CD4-positive, alpha-beta T cell treated with Interleukin-17A for 1 hour (primary cell): ENCODE measurements around the gene USP25.

Experiments
- DNase-seq: peaks from one replicate; pipeline ENCODE4 v3.0.0-alpha.2; 2020

Gene USP25

DNA sequence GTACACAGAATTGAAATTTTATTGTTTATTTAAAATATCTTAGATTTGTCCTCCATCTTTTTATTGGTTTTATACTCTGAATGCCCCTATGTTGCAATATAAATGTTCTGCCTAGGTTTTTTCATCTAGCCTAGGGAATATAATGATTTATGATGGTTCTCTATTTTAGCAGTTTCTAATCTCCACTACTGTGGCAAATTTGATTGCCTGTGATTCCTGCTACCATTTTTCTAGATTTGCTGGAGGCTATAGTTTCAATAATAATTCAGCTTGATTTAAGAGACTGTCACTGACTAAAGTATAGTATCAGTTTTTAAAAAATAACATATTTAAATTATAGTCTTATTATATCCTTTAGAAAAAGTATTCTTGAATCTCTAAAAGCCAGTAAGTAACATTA lies 90.5 kb downstream of the USP25 start:
- no peak for DNase-seq

DNA sequence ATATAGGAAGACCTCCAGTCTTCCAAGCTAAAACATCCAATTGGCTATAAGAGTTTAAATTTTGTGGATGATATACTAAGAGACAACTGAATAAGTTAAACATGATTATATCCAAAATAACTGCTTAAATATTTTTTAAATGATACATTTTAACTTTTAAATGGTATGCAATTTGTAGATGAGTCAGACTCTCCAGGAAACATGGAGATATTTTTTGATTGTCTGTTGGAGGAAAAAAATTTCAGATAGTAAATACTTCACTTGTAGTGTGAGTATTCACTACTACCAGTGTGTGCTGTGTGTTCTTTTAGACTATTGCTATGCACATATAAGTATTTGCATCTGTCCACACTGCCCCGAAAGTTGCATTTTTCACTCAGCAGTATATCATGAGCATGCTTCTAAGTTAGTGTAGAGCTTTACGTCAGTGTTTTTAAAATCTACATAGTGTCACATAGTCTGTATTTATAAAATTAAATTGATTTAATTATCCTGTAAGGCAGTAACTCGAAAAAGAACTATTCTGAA lies 91.1 kb downstream of the USP25 start:
- DNase-seq, result no peak

- peak; percentile 47 for DNase-seq
Observed at GRCh38 chr21:15823486-15824150, 93.8 kb downstream of the USP25 start.

DNA sequence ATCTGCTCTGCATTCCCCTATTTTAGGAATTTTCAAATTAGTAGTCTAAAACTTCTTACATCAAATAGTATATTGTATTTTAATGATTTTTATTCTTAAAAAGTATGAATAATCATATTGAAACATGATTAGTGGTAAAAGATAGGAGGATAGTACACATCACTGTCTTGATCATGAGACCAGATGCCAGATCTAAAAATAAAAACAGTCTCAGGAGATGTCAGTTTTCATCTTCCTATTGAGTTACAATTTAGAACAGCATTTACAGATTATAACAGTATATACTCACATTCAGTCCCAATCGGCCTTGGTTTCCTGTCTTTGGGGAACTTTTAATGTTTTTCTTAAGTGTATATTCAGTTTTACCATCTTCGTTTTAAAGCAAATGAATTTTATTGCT lies 95.9 kb downstream of the USP25 start:
- no peak for DNase-seq

DNA sequence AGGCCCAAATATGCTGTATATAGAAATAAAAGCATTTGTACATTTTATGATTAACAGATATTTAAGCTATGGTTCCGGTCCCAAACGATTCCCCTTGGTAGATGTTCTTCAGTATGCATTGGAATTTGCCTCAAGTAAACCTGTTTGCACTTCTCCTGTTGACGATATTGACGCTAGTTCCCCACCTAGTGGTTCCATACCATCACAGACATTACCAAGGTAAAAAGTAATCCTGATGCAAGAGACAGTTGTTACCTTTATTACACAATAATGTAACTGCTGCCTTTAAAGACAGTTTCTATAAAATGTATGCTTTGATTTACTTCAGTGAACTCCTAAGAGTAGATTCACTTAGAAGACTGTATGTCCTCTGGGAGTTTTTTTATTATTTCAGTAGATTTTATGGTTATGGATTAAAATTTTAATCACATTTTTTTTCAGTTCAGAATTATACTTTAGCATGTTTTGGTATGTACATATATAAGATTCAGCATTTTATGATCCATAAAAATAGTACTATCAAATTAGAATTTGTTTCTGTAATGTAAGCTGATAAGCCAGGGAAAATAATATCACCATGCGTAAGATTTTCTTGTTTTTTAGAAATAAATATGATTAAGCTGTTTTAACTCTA lies 96.5 kb downstream of the USP25 start:
- peak; percentile 64 for DNase-seq

DNA sequence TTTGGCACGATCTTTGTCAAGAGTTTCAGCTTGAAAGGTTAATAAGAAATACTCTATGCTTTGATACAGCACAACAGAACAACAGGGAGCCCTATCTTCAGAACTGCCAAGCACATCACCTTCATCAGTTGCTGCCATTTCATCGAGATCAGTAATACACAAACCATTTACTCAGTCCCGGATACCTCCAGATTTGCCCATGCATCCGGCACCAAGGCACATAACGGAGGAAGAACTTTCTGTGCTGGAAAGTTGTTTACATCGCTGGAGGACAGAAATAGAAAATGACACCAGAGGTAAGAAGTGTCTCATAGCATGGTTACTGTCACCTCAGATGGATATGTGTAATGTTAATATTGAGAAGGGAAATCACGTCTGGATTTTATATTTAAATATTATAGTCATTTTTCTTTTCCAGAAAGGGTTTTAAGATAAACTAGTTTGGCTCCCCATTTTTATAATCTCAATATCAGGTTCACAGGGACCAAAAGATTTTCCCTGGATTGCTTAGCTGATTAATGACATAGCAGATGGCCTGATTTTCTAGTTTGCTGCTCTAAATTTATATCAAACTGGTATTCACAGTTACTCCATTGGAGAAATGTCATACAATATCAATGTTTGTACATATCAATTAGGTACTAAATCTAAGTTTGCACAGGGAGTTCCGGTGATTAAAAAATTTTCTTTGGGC lies 97.3 kb downstream of the USP25 start:
- DNase-seq, result no peak

DNA sequence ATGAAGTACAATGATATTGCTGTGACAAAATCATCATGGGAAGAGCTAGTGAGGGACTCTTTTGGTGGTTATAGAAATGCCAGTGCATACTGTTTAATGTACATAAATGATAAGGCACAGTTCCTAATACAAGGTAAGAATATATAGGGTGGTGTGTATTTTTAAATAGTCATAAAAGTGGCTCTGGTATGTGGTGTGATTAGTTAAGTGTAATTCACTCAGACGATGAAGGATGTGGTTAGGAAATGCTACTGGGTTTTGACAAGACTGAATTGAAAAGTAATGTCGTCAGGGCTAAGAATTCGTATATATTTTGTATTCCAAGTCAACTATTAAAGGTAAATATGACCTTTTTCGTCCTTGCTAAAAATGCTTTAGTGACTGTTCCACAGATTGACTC lies 101.7 kb downstream of the USP25 start:
- DNase-seq, result peak; percentile 9

GRCh38 chr21:15837645-15838044 lies 107.9 kb downstream of the USP25 start:
- no peak for DNase-seq

- DNase-seq, result no peak
Observed at GRCh38 chr21:15839026-15839425, 109.2 kb downstream of the USP25 start.

DNA sequence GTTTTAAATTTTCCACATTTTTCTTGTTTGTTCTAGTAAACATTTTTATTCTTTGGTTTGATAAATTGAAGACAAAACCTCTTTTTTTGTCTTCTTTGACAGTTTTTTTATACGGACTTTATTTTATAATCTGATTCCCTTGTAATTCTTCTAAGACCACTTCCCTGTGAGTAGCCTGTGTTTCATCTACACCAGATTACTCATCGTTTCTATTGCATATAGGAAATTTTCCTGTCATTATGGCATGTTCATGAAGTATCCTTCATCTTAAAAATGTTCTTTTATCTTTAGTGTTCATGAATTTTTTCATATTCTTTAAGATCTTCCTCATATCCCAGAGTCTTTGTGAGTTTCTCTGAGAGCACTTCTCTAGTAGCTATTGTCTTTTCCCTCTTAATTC lies 109.8 kb downstream of the USP25 start:
- no peak for DNase-seq

- DNase-seq, result no peak
Observed at GRCh38 chr21:15840406-15840805, 110.6 kb downstream of the USP25 start.

- DNase-seq, result no peak
Observed at GRCh38 chr21:15841856-15842564, 112.2 kb downstream of the USP25 start.

DNA sequence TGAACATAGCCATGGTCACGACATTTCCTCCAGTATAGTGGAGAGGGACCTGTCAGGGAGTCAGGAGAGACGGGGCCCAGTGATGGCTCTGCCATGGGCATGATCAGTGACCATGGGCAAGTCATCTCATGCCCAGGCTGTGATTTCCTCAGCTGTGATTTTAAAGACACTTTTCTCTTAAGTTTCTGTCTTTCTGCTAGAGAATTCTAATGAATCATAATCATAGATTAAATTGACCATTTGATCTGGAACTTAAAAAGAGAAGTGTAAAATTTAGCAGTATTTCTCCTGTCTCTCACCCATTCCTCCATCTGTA lies 112.7 kb downstream of the USP25 start:
- no peak for DNase-seq

DNA sequence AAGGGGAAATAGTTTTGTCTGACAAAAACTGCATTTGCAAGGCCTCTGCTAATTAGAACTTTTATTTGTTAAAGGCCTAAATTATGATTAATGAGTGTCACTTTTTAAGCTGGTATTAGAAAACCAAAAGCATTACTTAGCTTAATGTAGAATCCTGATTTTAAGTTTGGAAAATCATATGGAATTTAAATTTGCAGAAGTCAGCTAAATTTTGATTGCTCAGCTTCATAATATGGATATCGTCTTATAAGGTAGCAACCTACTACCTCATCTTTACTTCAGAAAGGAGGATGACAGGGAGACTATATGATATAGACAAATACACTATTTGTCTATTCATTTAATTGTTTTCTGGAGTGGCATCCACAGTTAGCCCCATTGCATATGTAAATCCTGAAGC lies 114.0 kb downstream of the USP25 start:
- no peak for DNase-seq

DNA sequence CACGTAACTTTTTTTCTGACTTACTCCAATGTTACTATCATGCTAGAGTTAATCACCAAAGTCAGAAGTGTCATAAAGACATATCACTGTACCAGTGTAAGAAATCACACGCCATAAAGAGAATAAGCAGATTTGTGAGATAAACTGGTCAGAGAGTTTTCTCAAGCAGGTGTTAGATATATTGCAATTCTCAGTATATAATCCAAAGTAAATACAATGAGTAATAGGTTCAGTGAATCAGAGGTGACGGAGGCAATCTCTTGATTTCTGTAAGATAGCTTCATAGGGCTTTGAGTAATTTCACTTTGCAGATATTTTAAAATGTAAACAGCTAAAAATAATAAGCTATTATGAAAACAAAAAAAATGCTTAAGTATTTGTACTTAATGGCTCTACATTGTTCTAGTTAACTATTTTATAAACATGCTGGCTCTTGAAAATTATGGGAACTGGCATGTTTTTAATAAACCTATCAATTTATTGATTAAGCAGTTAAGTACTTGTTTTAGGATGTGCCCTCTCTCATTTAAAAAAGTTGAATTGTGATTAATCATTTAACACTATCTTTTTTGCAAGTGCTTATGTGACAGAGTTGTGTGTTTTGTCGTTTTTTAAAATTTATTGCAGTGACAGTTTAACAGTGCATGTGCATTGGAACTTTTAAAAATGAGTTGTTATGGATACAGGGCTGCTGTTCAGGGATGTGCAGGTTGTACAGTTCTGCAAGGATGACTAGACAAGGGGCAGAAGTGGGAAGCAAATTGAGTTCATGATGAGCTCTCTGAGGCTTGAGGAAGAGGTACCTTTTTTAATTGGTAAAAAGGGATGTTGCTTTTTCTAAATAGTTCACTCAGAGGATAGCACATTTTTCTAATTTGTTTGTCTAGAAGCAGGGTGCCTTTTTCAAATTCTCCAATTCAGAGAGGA lies 119.1 kb downstream of the USP25 start:
- no peak for DNase-seq

DNA sequence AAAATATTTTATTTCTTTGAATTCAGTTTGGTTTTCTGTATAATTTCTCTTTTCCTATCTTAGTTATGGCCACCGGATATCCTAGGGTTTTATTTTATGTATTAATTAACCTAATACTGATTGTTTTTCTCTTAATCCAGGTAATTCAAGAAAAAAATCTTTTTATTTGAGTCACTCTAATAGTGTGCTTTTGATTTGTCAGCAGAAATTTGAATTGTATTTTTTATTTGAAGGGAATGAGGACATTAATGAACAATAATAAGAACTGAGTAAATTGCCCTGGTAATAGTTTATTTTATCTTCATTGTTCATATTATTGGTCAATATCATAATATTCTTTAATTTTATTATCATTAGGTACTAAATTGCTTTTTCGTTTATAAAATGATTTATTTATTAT lies 120.1 kb downstream of the USP25 start:
- no peak for DNase-seq

DNA sequence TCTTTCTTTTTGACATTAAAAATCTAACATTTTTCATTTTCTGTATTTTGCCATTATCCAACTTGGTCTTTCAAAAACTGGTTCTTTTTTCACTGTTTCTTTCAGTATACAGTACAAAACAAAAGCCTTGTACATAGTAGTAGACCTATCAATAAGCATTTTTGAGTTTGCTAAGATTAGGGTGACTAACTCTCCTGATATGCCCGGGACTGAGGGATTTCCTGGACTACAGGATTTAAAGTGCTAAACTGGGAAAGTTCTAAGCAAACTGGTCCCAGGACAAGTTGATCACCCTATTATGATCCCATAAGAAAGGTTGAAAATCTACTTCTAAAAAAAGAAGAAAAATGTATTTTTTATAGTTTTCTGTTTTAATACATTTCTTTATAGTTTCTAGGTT lies 120.9 kb downstream of the USP25 start:
- no peak for DNase-seq

- no peak for DNase-seq
Observed at GRCh38 chr21:15852146-15852545, 122.4 kb downstream of the USP25 start.

DNA sequence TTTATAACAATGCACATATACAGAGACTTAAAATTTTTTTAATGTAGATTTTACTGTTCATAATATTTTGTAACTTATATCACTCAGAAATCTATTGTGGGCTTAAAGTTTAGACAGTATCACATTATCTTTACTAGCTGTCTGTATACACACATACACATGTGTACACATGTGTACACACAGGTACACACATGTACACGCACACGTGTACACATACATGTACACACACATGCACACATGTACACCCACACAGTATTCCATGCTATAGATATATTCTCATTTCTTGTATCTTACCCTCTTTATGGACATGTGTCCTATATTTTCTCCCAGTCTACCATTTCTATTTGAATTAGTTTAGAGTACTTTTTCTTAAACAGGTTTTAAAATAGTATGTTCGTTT lies 123.3 kb downstream of the USP25 start:
- no peak for DNase-seq

- no peak for DNase-seq
Observed at GRCh38 chr21:15856813-15857212, 127.0 kb downstream of the USP25 start.

- DNase-seq, result no peak
Observed at GRCh38 chr21:15857740-15858139, 128.0 kb downstream of the USP25 start.

DNA sequence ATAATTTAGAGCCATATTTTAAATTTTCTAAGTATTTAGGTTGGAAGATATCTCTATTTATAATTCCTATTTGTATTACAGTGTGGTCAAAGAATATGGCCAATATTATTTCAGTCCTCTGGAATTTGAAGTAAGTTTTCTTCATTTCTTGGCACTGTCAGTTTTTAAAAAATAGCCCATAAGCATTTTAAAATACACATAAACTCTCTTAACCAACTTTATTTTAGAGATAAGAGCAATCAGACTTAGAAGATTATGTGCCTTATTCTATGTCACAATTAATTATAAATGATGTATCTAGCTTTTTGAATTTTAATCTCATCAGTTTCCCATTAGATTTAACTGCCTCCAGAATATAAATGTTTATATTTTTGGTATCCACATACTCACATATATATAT lies 130.8 kb downstream of the USP25 start:
- DNase-seq, result no peak

DNA sequence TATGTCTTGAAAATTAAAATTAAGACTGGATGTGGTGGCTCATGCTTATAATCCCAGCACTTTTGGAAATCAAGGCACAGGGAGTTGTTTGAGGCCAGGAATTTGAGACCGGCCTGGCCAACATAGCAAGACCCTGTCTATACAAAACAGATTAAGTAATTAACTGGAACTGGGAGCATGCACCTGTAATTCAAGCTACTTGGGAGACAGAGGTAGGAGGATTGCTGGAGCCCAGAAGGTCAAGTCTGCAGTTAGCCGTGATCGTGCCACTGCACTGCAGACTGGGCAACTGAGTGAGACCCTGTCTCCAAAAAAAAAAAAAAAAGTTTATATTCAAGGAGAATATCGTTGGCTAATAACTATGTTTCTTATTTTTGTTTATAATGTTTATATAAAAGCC lies 139.2 kb downstream of the USP25 start:
- no peak for DNase-seq
